Neural progenitor cell (in vitro differentiated cells): ENCODE results near the gene CREG1.
"Not testable (repeated sequence)": the region's sequence is repeated elsewhere in the genome, so short reads cannot be mapped to it uniquely, and the experiment has no call there.

Experiments
- EZH2 ChIP-seq: fragments of 200-600 bp; sonication (generic); IDR thresholded peaks from 2 replicates; pipeline ENCODE4 v1.6.1; 2017; ENCODE audit warnings: antibody characterized with exemption, mild to moderate bottlenecking, moderate library complexity
- TF ChIP-seq, protein P1 (sequence below): fragments of 200-600 bp; sonication (generic); IDR thresholded peaks from 2 replicates; pipeline ENCODE4 v1.5.1; 2017; ENCODE audit warnings: antibody characterized with exemption, mild to moderate bottlenecking

DNA sequence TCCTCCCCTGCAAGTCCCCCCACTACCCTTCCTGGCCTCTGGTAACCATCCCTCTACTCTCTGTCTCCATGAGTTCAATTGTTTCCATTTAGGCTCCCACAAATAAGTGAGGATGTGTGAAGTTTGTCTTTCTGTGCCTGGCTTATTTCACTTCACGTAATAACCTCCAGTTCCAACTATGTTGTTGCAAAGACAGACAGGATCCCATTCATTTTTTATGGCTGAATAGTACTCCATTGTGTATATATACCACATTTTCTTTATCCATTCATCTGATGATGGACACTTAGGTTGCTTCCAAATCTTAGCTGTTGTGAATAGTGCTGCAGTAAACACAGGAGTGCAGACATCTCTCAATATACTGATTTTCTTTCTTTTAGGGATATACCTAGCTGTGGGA lies 1.5 kb upstream of the CREG1 start:
- TF ChIP-seq, protein P1, sequence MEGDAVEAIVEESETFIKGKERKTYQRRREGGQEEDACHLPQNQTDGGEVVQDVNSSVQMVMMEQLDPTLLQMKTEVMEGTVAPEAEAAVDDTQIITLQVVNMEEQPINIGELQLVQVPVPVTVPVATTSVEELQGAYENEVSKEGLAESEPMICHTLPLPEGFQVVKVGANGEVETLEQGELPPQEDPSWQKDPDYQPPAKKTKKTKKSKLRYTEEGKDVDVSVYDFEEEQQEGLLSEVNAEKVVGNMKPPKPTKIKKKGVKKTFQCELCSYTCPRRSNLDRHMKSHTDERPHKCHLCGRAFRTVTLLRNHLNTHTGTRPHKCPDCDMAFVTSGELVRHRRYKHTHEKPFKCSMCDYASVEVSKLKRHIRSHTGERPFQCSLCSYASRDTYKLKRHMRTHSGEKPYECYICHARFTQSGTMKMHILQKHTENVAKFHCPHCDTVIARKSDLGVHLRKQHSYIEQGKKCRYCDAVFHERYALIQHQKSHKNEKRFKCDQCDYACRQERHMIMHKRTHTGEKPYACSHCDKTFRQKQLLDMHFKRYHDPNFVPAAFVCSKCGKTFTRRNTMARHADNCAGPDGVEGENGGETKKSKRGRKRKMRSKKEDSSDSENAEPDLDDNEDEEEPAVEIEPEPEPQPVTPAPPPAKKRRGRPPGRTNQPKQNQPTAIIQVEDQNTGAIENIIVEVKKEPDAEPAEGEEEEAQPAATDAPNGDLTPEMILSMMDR: not testable (repeated sequence)
- TF ChIP-seq EZH2: not testable (repeated sequence)
